Astrocyte of the spinal cord (primary cell): ENCODE results near the gene MB21D2.
A peak's percentile ranks its signal among the peaks of the same experiment; 100 is the strongest.

Source experiments
- DNase-seq: peaks from one replicate; pipeline ENCODE4 v3.0.0; 2011; ENCODE audit warnings: low read depth, low spot score
- H3K4me3 ChIP-seq: 2 replicates; pipeline ENCODE4 v1.5.1; 2011; ENCODE audit warnings: low read depth, mild to moderate bottlenecking, low read length, moderate library complexity
- CTCF ChIP-seq: IDR thresholded peaks from 2 replicates; pipeline ENCODE4 v1.5.1; 2012; ENCODE audit warnings: low read depth, mild to moderate bottlenecking, low read length, inconsistent platforms
- in situ Hi-C: cut with HindIII; loops from 2 replicates; pipeline ENCODE4 v1.10.0; 2017; ENCODE audit warnings: low sequenced_read_pairs

The MB21D2 gene

GRCh38 chr3:192933259-192933658 lies 15.6 kb upstream of the MB21D2 start:
- no peak for TF ChIP-seq CTCF
- no peak overlapping the region for H3K4me3 ChIP-seq
- DNase-seq: no peak
- in situ Hi-C loops: no loop called here

DNA sequence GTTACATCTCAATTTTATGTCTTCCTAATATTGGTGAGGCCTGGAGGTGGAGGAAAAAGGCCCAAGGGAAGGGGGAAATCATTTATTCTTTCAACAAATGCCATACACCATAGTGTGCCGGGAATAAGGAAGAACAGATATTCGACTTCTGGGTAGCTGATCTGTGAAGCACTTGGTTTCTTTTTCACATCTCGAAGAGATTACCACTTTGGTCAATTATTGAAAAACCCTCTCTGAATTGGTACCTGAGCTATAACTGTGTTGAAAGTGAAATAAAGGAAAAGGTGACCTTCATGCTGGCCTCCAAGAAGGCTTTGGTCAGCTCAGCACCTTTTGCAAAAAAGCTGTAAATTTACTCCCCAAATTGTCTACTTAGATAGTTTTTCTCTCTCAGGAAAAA lies 14.2 kb upstream of the MB21D2 start:
- no peak for DNase-seq
- TF ChIP-seq CTCF: no peak
- H3K4me3 ChIP-seq: no peak overlapping the region
- in situ Hi-C loops: no loop called here

- in situ Hi-C loops: no loop called here
- TF ChIP-seq CTCF: no peak
Measured at GRCh38 chr3:192930577-192930976, 12.9 kb upstream of the MB21D2 start.

GRCh38 chr3:192929755-192930547 lies 12.3 kb upstream of the MB21D2 start:
- no peak overlapping the region for H3K4me3 ChIP-seq
- in situ Hi-C loops: no loop called here
- no peak for TF ChIP-seq CTCF
- peak; percentile 38 for DNase-seq

More at GRCh38 chr3:192930577-192930976, 12.9 kb upstream of the MB21D2 start:
- no peak overlapping the region for H3K4me3 ChIP-seq
- no peak for DNase-seq

DNA sequence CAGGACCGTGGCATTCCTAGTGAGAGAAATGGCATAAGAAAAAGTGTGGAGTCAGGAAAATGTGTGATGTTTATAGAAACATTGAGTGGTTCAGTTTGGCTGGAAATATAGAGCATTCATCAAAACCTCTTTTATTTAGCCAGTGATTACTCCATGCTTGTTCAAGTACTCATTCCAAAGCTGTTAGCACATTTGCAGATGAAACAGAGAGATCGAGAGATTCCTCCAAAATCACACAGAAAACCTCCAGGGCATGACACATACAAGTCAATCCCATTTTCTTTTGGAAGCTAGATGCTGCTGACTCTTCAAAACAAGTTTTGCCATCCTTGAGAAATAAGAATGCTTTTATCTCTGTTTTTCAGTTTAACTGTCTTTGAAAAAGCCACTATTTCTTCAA lies 11.5 kb upstream of the MB21D2 start:
- in situ Hi-C loops: no loop called here
- TF ChIP-seq CTCF: no peak
- no peak for DNase-seq
- no peak overlapping the region for H3K4me3 ChIP-seq

- no peak for DNase-seq
- TF ChIP-seq CTCF: no peak
- in situ Hi-C loops: no loop called here
- no peak overlapping the region for H3K4me3 ChIP-seq
Measured at GRCh38 chr3:192928720-192929119, 11.1 kb upstream of the MB21D2 start.
